Hepatic stellate cell (primary cell): ENCODE data around the gene ETNPPL.

ENCODE experiments used
- DNase-seq: peaks from one replicate; pipeline ENCODE4 v3.0.0; 2011; ENCODE audit warnings: low spot score

ETNPPL gene

DNA sequence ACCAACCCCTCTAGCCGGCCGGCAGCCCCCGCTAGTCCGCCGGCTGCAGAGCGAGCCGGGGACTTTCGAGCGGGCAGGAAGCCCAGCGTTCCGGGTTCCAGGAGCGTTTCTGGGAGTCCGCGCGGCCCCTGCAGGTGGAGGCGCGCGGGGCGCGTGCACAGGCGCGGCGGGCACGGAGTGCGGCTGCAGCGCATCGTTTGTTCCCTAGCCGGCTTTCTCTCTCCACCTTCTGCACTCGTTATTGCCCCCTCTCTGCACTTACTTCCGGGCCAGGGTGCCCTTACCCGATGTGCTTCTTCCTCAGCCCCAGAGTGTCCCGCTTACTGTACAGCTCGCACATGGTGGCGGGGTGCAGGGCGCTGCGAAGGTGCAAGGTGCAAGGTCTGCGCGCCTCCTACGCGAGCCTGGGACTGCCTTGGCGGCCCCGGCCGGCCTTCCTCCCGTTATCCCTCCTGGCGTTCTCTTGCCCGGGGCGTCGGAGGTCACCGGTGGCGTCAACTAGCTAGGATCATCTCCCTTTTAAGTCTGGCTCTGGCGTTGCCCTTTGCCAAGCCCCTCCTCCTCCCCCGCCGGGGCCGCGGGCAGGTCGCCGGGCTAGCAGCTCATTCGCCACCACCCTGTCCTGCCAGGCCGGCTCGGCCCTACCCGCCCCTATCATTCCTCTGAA is at the start of gene ETNPPL:
Gene ETNPPL (minus strand): TSS at position 495 of the 667 bp plus-strand sequence. CDS start 155 bp downstream, at position 340.
- DNase-seq, result peak; percentile 15

DNA sequence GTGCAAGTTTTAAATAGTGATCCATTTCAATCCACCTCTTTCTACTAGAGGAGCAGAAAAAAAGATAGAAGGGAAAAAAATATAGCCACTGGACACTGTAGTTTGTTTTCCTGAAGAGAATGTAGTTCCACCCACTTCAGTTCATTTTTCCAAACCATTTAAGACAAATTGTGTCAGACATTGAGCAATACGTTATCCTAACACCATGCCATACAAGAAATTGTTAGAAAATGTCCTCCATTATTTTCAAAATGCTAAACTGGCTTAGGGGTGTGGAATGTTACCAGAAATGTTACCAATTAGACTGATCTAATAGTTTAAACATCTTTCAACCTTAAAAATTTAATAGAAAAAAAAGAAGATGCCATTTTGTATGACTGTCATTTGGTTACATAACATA is 48.6 kb upstream of the ETNPPL start:
- DNase-seq, result no peak

GRCh38 chr4:108810087-108810486 is 47.2 kb upstream of the ETNPPL start:
- no peak for DNase-seq

- no peak for DNase-seq
Observed at GRCh38 chr4:108804648-108805273, 41.9 kb upstream of the ETNPPL start.

DNA sequence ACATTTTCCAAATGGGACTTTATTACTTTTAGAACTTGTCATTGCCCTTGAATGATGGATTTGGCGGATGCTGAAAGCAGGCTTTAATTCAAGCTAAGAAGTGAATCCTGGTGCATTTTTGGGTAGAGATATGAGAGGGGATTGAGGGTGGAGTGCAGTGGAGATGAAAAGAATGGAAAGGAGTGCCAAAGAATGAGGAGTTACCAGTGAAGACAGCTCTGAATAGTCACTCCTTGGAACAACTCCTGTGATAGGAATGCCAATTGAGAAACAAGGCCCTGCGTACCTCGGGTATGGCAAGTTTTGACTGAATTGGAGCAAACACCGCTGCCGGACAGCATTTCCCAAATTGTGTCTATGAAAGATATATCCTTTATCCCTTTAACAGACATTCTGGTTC is 36.5 kb upstream of the ETNPPL start:
- DNase-seq, result no peak

DNA sequence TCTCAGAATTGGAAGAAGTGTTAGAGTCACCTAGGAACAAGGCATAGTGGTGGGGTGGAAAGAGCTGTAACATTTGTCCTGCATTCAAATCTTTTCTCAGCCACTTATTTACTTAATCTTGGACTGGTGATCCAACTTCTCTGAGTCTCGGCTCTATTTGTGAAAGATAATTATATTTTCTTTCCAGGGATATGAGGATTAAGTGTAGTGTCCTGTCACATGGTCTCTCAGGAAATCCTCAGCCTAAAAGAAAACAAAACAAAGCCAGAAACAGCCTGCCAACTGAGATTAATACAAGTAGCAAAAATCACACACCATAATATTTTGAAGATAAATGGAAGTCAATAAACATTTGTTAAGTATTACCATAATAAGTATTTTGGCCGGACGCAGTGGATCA is 33.3 kb upstream of the ETNPPL start:
- no peak for DNase-seq

GRCh38 chr4:108795733-108796132 is 32.9 kb upstream of the ETNPPL start:
- no peak for DNase-seq

- no peak for DNase-seq
Observed at GRCh38 chr4:108794136-108794535, 31.3 kb upstream of the ETNPPL start.

GRCh38 chr4:108793415-108793814 is 30.6 kb upstream of the ETNPPL start:
- no peak for DNase-seq

GRCh38 chr4:108788731-108789130 is 25.9 kb upstream of the ETNPPL start:
- DNase-seq, result no peak

DNA sequence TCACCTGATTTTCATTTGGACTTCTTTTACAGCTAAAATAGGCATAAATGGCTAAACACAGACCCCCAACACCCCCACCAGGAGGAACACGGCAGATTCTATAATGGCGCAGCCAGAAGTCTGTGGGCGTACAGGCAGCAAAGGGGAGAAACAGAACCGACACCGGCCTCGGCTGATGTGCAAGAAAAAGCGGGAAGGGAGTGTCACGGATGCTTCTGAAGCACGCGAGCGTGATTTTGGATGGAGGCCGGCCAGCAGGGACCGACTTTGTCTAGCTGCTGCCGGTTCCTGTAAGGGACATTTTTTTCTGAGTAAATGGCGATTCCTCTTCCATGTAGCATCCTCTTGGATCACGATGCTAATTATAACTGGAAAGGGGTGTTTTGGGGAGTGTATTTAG is 24.9 kb upstream of the ETNPPL start:
- DNase-seq, result no peak

- DNase-seq, result no peak
Observed at GRCh38 chr4:108787106-108787505, 24.3 kb upstream of the ETNPPL start.

DNA sequence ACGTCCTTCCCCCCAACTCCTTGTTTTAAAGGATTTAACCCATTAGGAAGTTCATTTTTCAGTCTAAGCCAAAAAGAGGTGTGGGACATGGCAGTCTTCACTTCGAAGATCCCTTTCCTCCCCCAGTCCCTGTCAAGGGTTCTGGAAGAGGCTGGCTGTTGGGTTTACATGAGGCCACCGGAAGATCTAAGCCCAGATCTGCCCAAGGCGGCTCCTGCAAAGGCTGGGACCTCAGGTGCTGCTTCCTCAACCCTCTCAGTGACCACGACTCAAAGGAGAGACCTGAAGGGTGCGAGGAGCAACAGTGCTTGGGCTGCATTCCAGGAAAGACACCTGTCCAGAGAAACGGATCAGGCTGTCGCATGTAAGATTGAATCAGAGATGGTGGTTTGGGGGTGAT is 23.5 kb upstream of the ETNPPL start:
- DNase-seq, result no peak

DNA sequence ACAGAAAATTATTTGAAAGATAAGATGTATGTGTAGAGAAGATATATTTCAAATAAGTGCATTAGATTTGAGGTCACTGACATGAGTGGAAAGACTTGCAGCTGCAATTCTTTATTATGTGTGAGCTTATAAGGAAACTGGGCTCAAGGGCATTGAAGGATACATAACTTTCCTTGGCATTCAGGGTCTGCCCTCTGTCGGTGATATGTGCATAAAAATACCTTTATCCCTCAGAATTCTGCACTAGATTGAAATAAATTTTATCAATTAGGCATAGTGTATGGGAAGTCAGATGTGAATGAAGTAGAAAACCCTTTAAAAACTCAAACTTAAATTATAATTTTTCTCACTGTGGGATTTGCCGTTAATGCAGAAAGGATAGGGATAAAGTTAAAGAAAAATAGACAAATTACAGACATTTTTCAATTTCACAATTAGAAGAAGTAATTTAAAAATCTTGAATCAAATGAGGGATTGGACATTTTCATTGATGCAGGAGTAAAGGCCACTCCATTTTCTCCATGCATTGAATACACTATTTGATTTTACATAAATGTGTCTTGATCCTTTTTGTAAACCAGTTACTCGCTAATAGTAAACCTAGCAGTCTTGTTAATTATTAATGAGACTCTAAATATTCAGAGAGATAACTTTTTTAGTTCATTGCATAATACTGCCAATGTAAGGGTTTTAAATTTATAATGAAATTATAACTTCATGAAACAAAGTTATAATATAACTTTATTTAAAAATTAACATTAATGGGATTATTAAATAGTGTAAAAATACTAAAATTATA is 21.0 kb upstream of the ETNPPL start:
- DNase-seq, result no peak

DNA sequence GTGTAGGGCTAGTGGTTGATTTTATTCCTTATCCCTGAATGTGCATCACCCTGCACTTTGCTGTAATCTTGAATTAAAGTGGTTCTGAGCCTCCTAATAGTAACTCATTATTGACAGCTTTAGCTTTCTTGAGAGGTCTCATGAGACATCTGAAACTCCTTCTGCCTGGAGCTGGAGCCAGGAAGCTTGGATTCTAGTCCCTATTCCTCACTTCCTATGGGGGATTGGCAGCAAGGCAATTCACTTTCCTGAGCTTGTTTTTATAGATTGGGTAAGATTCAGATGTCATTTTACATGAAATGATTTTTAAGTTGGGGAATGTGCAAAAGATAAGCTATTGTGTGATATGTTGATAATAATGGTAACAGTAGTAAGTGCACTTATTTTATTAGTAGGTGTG is 17.1 kb upstream of the ETNPPL start:
- DNase-seq, result no peak

DNA sequence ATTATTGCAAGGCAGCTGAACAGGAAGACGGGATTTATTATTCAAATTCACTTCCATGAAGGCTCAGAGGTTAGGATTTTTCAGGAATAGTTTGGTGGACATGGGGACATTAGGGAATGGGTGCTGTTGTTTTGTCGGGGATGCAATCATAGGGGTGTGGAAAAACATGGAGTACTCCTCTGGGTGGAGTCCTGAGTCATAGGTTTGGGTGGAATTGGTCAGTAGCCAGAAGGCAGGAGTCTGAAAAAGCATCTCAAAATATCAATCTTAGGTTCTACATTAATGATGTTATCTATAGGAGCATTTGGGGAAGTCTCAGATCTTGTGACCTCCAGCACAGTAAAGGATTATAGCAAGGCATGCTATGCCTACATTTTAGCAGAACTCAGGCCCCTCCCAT is 14.5 kb upstream of the ETNPPL start:
- DNase-seq, result no peak

DNA sequence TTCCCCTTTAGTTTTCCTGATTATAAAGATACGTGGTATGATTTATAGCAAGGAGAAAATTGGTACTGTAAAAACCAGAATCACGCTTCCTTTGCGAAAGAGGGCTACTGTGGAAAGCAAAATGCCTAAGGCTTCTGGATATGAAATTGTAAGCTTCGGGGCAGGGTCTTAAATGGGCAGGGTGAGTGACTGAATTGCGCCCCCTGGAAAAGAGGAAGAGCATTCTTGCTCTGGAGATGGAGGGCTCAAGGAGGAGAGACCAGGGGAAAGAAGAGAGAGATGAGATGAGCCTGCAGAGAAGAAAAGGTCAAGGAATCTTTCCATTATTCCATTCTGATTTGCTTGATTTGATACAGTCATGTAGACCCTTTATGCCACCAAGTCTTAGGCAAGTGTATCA is 13.1 kb upstream of the ETNPPL start:
- DNase-seq, result no peak

- no peak for DNase-seq
Observed at GRCh38 chr4:108774809-108775530, 12.1 kb upstream of the ETNPPL start.

- no peak for DNase-seq
Observed at GRCh38 chr4:108772402-108772801, 9.5 kb upstream of the ETNPPL start.

DNA sequence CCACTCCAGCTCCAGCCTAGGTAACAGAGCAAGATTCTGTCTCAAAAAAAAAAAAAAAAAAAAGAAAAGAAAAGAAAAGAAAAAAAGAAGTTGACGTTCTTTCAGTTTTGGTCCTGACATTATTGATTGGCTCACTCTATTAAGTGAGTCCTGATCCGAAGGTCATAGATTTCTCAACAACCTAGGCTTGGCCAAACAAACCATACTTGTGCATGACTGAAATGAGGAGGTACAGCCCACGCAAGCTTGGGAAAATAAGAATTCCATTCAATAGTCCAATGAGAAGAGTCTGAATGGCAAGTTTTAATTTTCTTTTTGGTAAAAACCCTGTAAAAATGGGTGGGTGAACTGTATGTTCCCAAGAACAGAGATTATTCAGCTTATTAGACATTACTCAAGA is 3.2 kb upstream of the ETNPPL start:
- no peak for DNase-seq

DNA sequence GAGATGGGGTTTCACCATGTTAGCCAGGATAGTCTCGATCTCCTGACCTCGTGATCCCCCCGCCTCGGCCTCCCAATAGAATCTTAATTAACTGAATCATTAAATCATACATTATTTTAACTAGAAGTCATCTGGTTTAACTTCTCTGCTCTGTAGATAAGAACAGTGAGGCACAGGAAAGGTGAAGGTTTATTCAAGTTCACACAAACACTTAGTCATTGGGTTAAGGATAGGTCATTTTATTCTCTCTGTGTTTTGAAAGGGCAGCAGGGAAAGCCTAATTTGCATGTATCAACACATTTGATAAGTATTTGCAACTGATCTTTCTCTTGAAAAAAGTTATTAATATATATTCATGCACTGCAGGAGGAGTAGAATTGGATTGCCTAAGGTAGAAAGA is 1.1 kb upstream of the ETNPPL start:
- DNase-seq, result no peak

GRCh38 chr4:108763226-108763593 is 357 bp upstream of the ETNPPL start:
- peak; percentile 10 for DNase-seq

- no peak for DNase-seq
Observed at GRCh38 chr4:108758498-108758897, 4.4 kb downstream of the ETNPPL start.
